Stimulated activated naive B cell treated with anti-CD40 and anti-IgM and Interleukin-4, amounts not matched to agents 10 μg/mL and 1 μg/mL and 100 μg/mL, for 72 hours (primary cell): ENCODE data around the gene GABRB1.
A peak's percentile ranks its signal among the peaks of the same experiment; 100 is the strongest.

ENCODE experiments used
- ATAC-seq, 2 donors: fragments of 150-1000 bp; cut with Tn5 transposase; replicated peaks; 2 replicates each; pipeline ENCODE4 v1.10.0; 2021; ENCODE audit warnings: moderate library complexity in 1 of 2
- DNase-seq: peaks from one replicate; pipeline ENCODE4 v3.0.0; 2021
- H3K27ac Mint-ChIP-seq: one replicate; pipeline ENCODE4 v1.8.0; 2022; ENCODE audit warnings: mild to moderate bottlenecking, mixed read lengths
- H3K27me3 Mint-ChIP-seq, 2 donors: one replicate each; pipeline ENCODE4 v1.8.0; 2022; ENCODE audit warnings: mixed read lengths in 2 of 2
- H3K36me3 Mint-ChIP-seq, 2 donors: one replicate each; pipeline ENCODE4 v1.8.0; 2022; ENCODE audit warnings: mixed read lengths in 2 of 2, mild to moderate bottlenecking in 1 of 2
- H3K4me1 Mint-ChIP-seq, 2 donors: one replicate each; pipeline ENCODE4 v1.8.0; 2022; ENCODE audit warnings: mixed read lengths in 2 of 2, mild to moderate bottlenecking in 1 of 2
- H3K4me3 Mint-ChIP-seq, 2 donors: one replicate each; pipeline ENCODE4 v1.8.0; 2022; ENCODE audit warnings: mild to moderate bottlenecking in 2 of 2, mixed read lengths in 2 of 2, moderate library complexity in 1 of 2
- H3K9me3 Mint-ChIP-seq, 2 donors: one replicate each; pipeline ENCODE4 v1.8.0; 2022; ENCODE audit warnings: mixed read lengths in 2 of 2, mild to moderate bottlenecking in 1 of 2

Gene GABRB1

DNA sequence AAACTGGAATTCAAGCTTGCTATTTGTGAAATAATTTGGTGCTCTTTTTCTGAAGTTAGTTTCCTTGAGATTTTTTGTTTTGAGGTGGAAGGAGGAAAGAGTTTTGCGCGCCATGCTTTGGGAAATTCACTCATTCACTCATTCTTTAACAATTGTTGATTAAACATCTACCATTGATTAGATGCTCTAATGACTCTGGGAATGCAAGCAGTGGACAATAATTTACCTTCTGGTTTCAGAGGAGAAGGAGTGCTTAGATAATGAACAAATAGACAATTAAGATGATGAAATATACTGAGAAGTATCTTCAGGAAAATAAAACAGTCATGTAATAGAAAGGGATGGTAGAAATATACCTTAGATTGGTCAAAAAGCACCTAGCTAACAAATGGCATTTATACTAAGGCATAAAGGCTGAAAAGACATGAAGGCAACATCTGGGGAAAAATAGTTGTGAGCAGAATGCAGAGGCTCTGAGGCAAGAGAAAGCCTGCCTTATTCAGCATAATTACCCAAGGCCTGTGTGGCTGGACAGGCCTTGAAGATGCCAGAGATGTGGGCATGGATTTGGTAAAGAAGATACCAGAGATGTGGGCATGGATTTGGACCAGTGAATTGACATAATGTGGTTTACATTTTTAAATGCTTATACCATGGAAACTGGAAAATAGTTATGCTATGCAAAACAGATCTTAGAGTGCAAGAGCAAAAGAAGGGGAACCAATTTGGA is 434.9 kb downstream of the GABRB1 start:
- no peaks in the 10 kb centered on the region for H3K27me3 Mint-ChIP-seq
- peaks cover 31 to 52% of the 10 kb centered on the region in 2 donors for H3K4me1 Mint-ChIP-seq
- no peak for ATAC-seq
- no peaks in the 10 kb centered on the region for H3K9me3 Mint-ChIP-seq
- no peak for DNase-seq
- no peaks in the 10 kb centered on the region for H3K36me3 Mint-ChIP-seq
- peak overlapping the region; percentile 63 for H3K27ac Mint-ChIP-seq
- H3K4me3 Mint-ChIP-seq = no peak overlapping the region

DNA sequence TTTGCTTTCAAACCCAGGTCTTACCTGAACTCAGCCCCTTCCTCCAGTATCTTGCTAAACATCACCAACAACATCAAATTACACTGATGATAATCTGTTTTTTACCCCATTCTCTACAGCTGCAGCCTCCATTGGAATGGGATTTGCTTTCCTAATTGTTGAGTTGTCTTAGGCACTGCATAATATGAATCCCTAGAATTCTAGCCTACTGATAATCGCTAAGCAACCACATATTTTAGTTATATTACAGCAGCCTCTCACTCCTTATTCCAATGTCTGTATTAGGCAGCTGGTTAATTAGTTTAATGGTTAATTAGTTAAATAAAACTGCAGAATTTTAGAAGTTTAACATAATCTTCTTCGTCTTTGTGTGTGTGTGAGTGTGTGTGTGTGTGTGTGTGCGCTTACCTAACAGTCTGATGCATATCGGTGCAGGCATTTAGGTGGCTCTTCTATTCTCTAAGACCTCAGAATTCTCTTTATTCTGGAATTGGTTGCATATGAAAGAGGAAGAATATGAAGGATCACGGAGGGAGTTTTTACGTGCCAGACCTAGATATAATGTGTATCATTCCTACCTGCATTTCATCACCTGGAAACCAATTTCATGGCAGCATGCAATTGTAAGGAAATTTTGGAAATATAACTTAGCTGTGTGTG is 437.5 kb downstream of the GABRB1 start:
- no peak overlapping the region for H3K27ac Mint-ChIP-seq
- DNase-seq (no peak), ATAC-seq (no peak)
- H3K9me3 Mint-ChIP-seq = no peaks in the 10 kb centered on the region
- peaks cover 15 to 34% of the 10 kb centered on the region in 2 donors for H3K4me1 Mint-ChIP-seq
- no peak overlapping the region for H3K4me3 Mint-ChIP-seq
- H3K27me3 Mint-ChIP-seq = no peaks in the 10 kb centered on the region
- H3K36me3 Mint-ChIP-seq = no peaks in the 10 kb centered on the region

GRCh38 chr4:47469951-47470350 is 438.6 kb downstream of the GABRB1 start:
- no peaks in the 10 kb centered on the region for H3K36me3 Mint-ChIP-seq
- no peak for DNase-seq
- no peak for ATAC-seq

GRCh38 chr4:47471064-47471463 is 439.7 kb downstream of the GABRB1 start:
- no peaks in the 10 kb centered on the region for H3K27me3 Mint-ChIP-seq
- H3K27ac Mint-ChIP-seq = no peak overlapping the region
- H3K9me3 Mint-ChIP-seq = no peaks in the 10 kb centered on the region
- peaks cover 5 to 15% of the 10 kb centered on the region in 2 donors for H3K4me1 Mint-ChIP-seq
- H3K4me3 Mint-ChIP-seq = no peak overlapping the region
- DNase-seq (no peak), ATAC-seq (no peak)
- no peaks in the 10 kb centered on the region for H3K36me3 Mint-ChIP-seq

More at GRCh38 chr4:47469951-47470350, 438.6 kb downstream of the GABRB1 start:
- Mint-ChIP-seq H3K9me3 (no peaks in the 10 kb centered on the region), H3K27me3 (no peaks in the 10 kb centered on the region), H3K4me1 (peaks cover 13 to 26% of the 10 kb centered on the region in 2 donors), H3K4me3 (no peak overlapping the region), H3K27ac (no peak overlapping the region)

GRCh38 chr4:47471591-47471990 is 440.2 kb downstream of the GABRB1 start:
- Mint-ChIP-seq H3K27me3 (no peaks in the 10 kb centered on the region), H3K36me3 (no peaks in the 10 kb centered on the region), H3K9me3 (no peaks in the 10 kb centered on the region), H3K27ac (no peak overlapping the region), H3K4me1 (peaks cover 2 to 10% of the 10 kb centered on the region in 2 donors), H3K4me3 (no peak overlapping the region)
- ATAC-seq (no peak), DNase-seq (no peak)

GRCh38 chr4:47473141-47473750 is 441.9 kb downstream of the GABRB1 start:
- no peak for ATAC-seq
- Mint-ChIP-seq H3K9me3 (no peaks in the 10 kb centered on the region), H3K27me3 (no peaks in the 10 kb centered on the region), H3K4me3 (no peak overlapping the region), H3K27ac (no peak overlapping the region), H3K36me3 (no peaks in the 10 kb centered on the region), H3K4me1 (peaks cover 0 to 6% of the 10 kb centered on the region in 2 donors)
- no peak for DNase-seq

GRCh38 chr4:47474799-47475198 is 443.4 kb downstream of the GABRB1 start:
- ATAC-seq = no peak
- no peaks in the 10 kb centered on the region for H3K9me3 Mint-ChIP-seq
- no peaks in the 10 kb centered on the region for H3K27me3 Mint-ChIP-seq
- no peak for DNase-seq
- no peak overlapping the region for H3K4me3 Mint-ChIP-seq
- H3K36me3 Mint-ChIP-seq = no peaks in the 10 kb centered on the region
- peaks cover 0 to 6% of the 10 kb centered on the region in 2 donors for H3K4me1 Mint-ChIP-seq
- no peak overlapping the region for H3K27ac Mint-ChIP-seq

- Mint-ChIP-seq H3K27ac (no peak overlapping the region), H3K27me3 (no peaks in the 10 kb centered on the region), H3K4me3 (no peak overlapping the region), H3K9me3 (no peaks in the 10 kb centered on the region), H3K36me3 (no peaks in the 10 kb centered on the region), H3K4me1 (peaks cover 0 to 6% of the 10 kb centered on the region in 2 donors)
- no peak for ATAC-seq
- DNase-seq = no peak
These were observed 444.0 kb downstream of the GABRB1 start for GRCh38 chr4:47475411-47475810.
